AG20443 (cell line): ENCODE data around the gene EDA.

ENCODE experiments used
- DNase-seq: peaks from one replicate; pipeline ENCODE4 v3.0.0; 2012; ENCODE audit warnings: low spot score, mixed read lengths

Gene EDA

GRCh38 chrX:70079297-70079696, 463.4 kb downstream of the EDA start:
- DNase-seq, result no peak

DNA sequence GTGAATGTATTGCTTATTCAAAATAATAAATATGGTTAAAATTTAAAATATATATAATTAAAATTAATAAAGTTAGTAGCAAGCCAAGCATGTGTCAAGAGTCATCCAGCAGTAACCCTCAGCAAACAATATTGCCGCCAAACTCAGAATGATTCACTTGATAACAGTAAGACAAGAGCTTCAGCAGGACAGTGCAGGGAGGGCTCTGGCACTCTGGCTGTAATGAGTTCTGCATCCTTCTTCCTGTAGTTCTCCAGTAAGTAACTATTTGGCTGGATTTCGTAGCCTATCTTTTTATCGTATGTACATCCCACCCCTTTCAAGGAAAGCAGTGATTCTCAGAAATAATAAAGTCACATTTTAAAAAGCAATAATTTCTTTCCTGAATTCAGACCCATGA, 464.0 kb downstream of the EDA start:
- no peak for DNase-seq

GRCh38 chrX:70082723-70083122, 466.8 kb downstream of the EDA start:
- DNase-seq, result no peak

DNA sequence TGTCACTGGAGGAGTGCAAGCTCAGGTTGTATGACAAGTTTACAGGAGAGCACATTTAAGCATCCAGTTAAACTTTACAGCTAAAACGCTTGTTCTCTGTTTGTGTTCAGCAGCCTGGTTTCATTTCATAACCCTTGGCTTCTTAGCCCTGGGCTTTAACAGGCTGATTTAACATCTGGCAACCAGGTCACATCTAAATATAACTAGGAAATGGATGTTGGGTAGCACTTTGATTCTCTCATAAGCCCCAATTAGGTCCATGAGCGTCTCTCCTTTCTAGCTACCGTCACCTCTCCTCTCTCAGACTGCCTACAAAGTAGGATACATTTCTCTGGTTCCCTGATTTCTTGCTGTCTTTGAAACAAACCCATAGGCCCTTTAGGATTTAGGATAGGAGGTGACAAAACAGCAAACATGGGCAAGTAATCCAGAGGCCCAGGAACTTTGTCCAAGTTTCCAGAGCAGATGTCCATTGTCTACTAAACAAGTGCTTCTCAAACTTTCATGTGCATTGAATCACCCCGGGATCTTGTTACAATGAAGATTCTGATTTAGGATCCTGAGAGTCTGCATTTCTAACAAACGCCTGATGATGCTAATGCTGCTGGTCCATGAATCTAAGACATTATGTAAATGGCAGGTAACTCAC, 468.8 kb downstream of the EDA start:
- DNase-seq, result no peak

DNA sequence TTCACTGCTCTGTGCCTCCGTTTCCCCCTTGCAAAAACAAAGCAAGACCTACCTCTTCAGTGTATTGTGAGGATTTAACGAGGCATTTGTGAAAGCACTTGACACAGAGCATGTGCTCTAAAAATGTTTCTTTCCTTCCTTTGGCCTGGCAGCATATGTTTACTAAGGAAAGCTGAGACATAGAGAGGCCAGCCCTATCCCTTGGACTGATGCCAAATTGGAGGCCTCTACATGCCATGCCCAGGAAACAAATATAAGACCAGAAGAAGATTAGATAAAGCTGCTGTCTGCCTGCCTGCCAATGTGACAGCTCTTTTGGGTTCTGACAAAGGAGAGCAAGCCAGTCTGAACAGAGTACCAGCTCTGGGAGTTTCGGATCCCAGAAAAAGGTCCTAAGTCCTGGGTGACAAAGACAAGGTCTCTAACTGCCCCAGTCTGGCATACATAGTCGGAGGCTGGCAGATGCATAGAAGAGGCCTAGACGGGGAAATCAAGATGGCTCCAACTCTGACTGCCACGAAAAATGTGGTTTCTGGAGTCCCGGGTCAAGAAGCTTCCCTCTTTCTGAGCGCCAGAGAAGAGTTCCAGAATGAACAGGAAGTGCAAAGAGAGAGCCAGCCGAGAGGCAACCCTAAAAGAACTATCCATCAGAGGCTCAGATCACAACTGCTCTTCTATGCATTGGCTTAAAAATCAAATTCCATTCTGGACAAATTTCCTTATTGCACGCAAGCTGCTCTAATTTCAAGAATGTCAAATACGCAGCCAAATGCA, 472.1 kb downstream of the EDA start:
- peak; percentile 36 for DNase-seq

DNA sequence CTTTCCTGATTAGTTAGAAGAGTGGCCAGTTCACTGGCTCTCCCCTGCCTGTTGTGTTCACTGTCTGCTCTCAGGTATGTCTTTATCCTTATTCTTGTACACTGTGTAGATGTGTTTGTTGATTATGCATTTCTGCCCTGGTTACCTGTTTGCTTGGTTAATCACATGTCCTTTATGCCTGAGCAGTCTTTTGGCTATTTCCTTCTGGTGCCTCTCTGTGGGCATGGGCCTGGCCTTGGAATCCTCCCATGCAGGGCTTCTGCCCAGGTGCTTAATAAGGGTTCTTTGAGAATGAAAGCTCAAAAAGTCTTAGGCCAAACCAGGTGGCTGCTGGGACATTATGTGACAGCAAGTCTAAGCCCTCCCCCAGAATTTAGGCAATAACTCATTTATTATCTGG, 472.8 kb downstream of the EDA start:
- DNase-seq, result no peak
